ENCODE results near the gene LEFTY1.
A peak's percentile ranks its signal among the peaks of the same experiment; 100 is the strongest.

GRCh38 chr1:225883616-225884265 is 5.2 kb downstream of the LEFTY1 start:
- TF ChIP-seq CTCF (IDR thresholded peaks at IDR 0.05) (peak; percentile 19; the same call in 1 of the 2 replicates), ZFX (IDR thresholded peaks at IDR 0.05; ENCODE audit: borderline replicate concordance) (no peak)
